WERI-Rb-1 (cell line): ENCODE data around the gene TOP3A.

Experiments
- DNase-seq: peaks from one replicate; pipeline ENCODE4 v3.0.0-alpha.2; 2020
- H3K27ac ChIP-seq: fragments of 250-450 bp; sonication (Bioruptor Pico); 2 replicates; pipeline ENCODE4 v1.5.1; 2020; ENCODE audit warnings: mild to moderate bottlenecking, moderate library complexity
- H3K27me3 ChIP-seq: fragments of 250-450 bp; sonication (Bioruptor Pico); 2 replicates; pipeline ENCODE4 v1.5.1; 2021; ENCODE audit warnings: mild to moderate bottlenecking, low read depth, moderate library complexity; ENCODE audit not compliant: insufficient read depth, severe bottlenecking
- H3K36me3 ChIP-seq: fragments of 250-450 bp; sonication (Bioruptor Pico); 2 replicates; pipeline ENCODE4 v1.5.1; 2020; ENCODE audit warnings: mild to moderate bottlenecking, moderate library complexity
- H3K4me3 ChIP-seq: 2 replicates; pipeline ENCODE4 v1.5.1; 2011; ENCODE audit warnings: low read depth, mild to moderate bottlenecking, control low read depth, low read length
- H3K9me3 ChIP-seq: fragments of 250-450 bp; sonication (Bioruptor Pico); 2 replicates; pipeline ENCODE4 v1.5.1; 2021; ENCODE audit warnings: mild to moderate bottlenecking, moderate library complexity; ENCODE audit not compliant: severe bottlenecking
- CTCF ChIP-seq: IDR thresholded peaks from 2 replicates; pipeline ENCODE4 v1.5.1; 2011; ENCODE audit warnings: low read depth, mild to moderate bottlenecking, control low read depth, inconsistent platforms, low read length

Gene TOP3A

GRCh38 chr17:18247613-18248001, 67.2 kb downstream of the TOP3A start:
- Histone ChIP-seq H3K36me3 (peaks cover 67% of the 10 kb centered on the region), H3K27me3 (no peaks in the 10 kb centered on the region)

GRCh38 chr17:18246880-18247612, 67.7 kb downstream of the TOP3A start:
- H3K27ac ChIP-seq: peak overlapping the region; percentile 83
- peaks cover 70% of the 10 kb centered on the region for H3K36me3 ChIP-seq
- H3K4me3 ChIP-seq: peak overlapping the region; percentile 41
- no peaks in the 10 kb centered on the region for H3K9me3 ChIP-seq
- no peaks in the 10 kb centered on the region for H3K27me3 ChIP-seq
- DNase-seq: peak; percentile 94
- no peak for TF ChIP-seq CTCF

More at GRCh38 chr17:18247613-18248001, 67.2 kb downstream of the TOP3A start:
- Histone ChIP-seq H3K9me3 (no peaks in the 10 kb centered on the region), H3K4me3 (no peak overlapping the region), H3K27ac (no peak overlapping the region)
- DNase-seq: no peak
- TF ChIP-seq CTCF: no peak

- Histone ChIP-seq H3K9me3 (no peaks in the 10 kb centered on the region), H3K27ac (peak overlapping the region; percentile 45; the same call in 1 of the 2 replicates), H3K4me3 (no peak overlapping the region), H3K27me3 (no peaks in the 10 kb centered on the region), H3K36me3 (peaks cover 71% of the 10 kb centered on the region)
- DNase-seq: no peak
- TF ChIP-seq CTCF: no peak
Measured at GRCh38 chr17:18246109-18246725, 68.6 kb downstream of the TOP3A start.

- H3K4me3 ChIP-seq: no peak overlapping the region
- H3K27ac ChIP-seq: no peak overlapping the region
- H3K36me3 ChIP-seq: peaks cover 71% of the 10 kb centered on the region
- no peak for DNase-seq
- no peaks in the 10 kb centered on the region for H3K9me3 ChIP-seq
- no peak for TF ChIP-seq CTCF
- no peaks in the 10 kb centered on the region for H3K27me3 ChIP-seq
Measured at GRCh38 chr17:18245038-18245776, 69.6 kb downstream of the TOP3A start.

GRCh38 chr17:18241229-18241871, 73.4 kb downstream of the TOP3A start:
- Histone ChIP-seq H3K4me3 (no peak overlapping the region), H3K9me3 (no peaks in the 10 kb centered on the region), H3K27ac (no peak overlapping the region), H3K36me3 (peaks cover 63% of the 10 kb centered on the region), H3K27me3 (no peaks in the 10 kb centered on the region)
- TF ChIP-seq CTCF: peak; percentile 26; the same call in 1 of the 2 replicates
- no peak for DNase-seq
